A673 (cell line): Measurements from ENCODE around the gene C9orf43. TPM values are rescaled to one million over a fixed set of nuclear protein-coding genes. Genes with fewer than 3 reads are reported as not detected.

Source experiments
- BruUV-seq: library from RNA; stranded (reverse); fragments of 400-500 nt; replicated peaks from 2 replicates; lab custom pipeline; 2021; lab: Mats Ljungman, UMichigan
- CTCF ChIA-PET: fragments of 300-600 bp; sonication (Branson Sonifier 250); formaldehyde crosslinking; loops from one replicate; lab custom pipeline; 2022; ENCODE audit warnings: antibody characterized with exemption; lab: Charles Lee
- POLR2A ChIA-PET: fragments of 300-600 bp; sonication (Branson Sonifier 250); formaldehyde crosslinking; loops from one replicate; lab custom pipeline; 2022; ENCODE audit warnings: antibody characterized with exemption; ENCODE audit not compliant: low non-redundant PET; lab: Charles Lee
- DNase-seq: peaks from one replicate; pipeline ENCODE4 v3.0.0-alpha.2; 2015; ENCODE audit warnings: low spot score
- H3K27ac ChIP-seq: fragments of 200-600 bp; sonication (generic); 2 replicates; pipeline ENCODE4 v1.5.1; 2016; ENCODE audit warnings: mixed run types, low read depth, mild to moderate bottlenecking, mixed read lengths, antibody characterized with exemption, low read length; ENCODE audit not compliant: poor library complexity, severe bottlenecking
- H3K27me3 ChIP-seq: fragments of 200-600 bp; sonication (generic); replicated peaks from 2 replicates; pipeline ENCODE4 v1.6.1; 2017; ENCODE audit warnings: mixed run types, low read depth, mild to moderate bottlenecking, mixed read lengths, antibody characterized with exemption, low read length; ENCODE audit not compliant: insufficient read depth, poor library complexity
- H3K36me3 ChIP-seq: fragments of 200-600 bp; sonication (generic); 2 replicates; pipeline ENCODE4 v1.6.1; 2016; ENCODE audit warnings: mixed run types, mild to moderate bottlenecking, mixed read lengths, antibody characterized with exemption, low read length; ENCODE audit not compliant: insufficient read depth, poor library complexity, severe bottlenecking
- H3K4me1 ChIP-seq: fragments of 200-600 bp; sonication (generic); 2 replicates; pipeline ENCODE4 v1.6.1; 2017; ENCODE audit warnings: mixed run types, mild to moderate bottlenecking, mixed read lengths, antibody characterized with exemption, low read length; ENCODE audit not compliant: insufficient read depth, poor library complexity, severe bottlenecking
- H3K4me3 ChIP-seq: fragments of 200-600 bp; sonication (generic); 2 replicates; pipeline ENCODE4 v1.5.1; 2016; ENCODE audit warnings: low read depth, mixed run types, mild to moderate bottlenecking, mixed read lengths, low read length; ENCODE audit not compliant: poor library complexity, severe bottlenecking
- H3K9me3 ChIP-seq: fragments of 200-600 bp; sonication (generic); 2 replicates; pipeline ENCODE4 v1.6.1; 2016; ENCODE audit warnings: mixed run types, low read depth, mild to moderate bottlenecking, mixed read lengths, antibody characterized with exemption, low read length; ENCODE audit not compliant: poor library complexity, severe bottlenecking
- CTCF ChIP-seq: fragments of 300-800, 200-600 bp; sonication (generic); conservative IDR thresholded peaks from 2 replicates; pipeline ENCODE4 v1.5.1; 2017; ENCODE audit warnings: low read depth, mild to moderate bottlenecking, antibody characterized with exemption, low read length, moderate library complexity, mixed read lengths
- EZH2 ChIP-seq: fragments of 200-600 bp; sonication (generic); IDR thresholded peaks from 2 replicates; pipeline ENCODE4 v1.6.1; 2017; ENCODE audit warnings: borderline replicate concordance, low read depth, mild to moderate bottlenecking, mixed read lengths, antibody characterized with exemption, low read length; ENCODE audit not compliant: poor library complexity, severe bottlenecking
- intact Hi-C: fragments of 100-400 bp; cut with micrococcal nuclease; formaldehyde crosslinking; loops from one replicate; pipeline ENCODE4 v1.10.0; 2022; ENCODE audit not compliant: unreplicated experiment
- total RNA-seq: library from RNA; stranded (reverse); gene quantifications from 2 replicates; pipeline ENCODE4 v1.2.3, GENCODE V29; 2021

C9orf43 gene
- total RNA-seq, 1 experiment from 2014 or later = 1.5 TPM

GRCh38 chr9:113386571-113387393, 23.8 kb upstream of the C9orf43 start:
- CTCF ChIA-PET = no interaction called here
- Histone ChIP-seq H3K9me3 (no peaks in the 10 kb centered on the region), H3K4me3 (no peak overlapping the region), H3K27ac (no peak overlapping the region), H3K4me1 (no peaks in the 10 kb centered on the region), H3K36me3 (peaks cover 4% of the 10 kb centered on the region), H3K27me3 (no peaks in the 10 kb centered on the region)
- intact Hi-C loops = no loop called here
- POLR2A ChIA-PET = no interaction called here
- DNase-seq = no peak
- BruUV-seq = TSS peak; percentile 78
- TF ChIP-seq EZH2 = no peak
- TF ChIP-seq CTCF = no peak

DNA sequence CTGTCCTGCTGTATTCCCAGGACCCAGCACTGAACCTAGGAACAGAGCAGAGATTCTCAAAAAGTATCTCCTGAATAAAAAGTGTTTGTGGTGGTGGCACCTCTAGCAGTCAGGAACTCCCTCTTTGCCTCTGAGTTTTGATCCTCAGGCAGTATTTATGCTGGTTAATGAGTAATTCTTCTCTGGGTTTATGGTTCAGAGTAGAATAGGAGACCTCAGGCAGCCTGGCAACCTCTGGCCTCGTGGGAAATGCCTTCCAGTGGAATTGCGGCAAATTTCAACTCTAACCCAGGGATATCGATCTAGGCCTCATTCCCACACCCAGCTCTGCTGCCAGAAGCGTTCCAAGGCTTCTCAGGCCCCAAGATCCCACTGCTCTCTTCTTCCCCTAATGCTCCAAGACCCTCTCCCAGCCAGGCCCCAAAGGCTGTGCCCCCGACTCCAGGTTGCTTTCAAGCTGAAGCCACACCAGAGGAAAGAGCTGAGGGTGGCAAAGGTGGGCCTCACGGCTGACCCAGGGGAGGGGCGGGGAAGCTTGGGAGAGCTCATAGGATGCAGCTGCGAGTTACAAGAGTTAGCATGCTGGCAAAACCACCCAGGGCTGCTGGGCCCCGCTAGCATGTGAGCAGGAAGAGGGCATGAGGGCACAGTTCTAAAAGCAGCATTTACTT, 22.9 kb upstream of the C9orf43 start:
- DNase-seq = no peak
- intact Hi-C loops = no loop called here
- TF ChIP-seq EZH2 (no peak), CTCF (no peak)

GRCh38 chr9:113388833-113389232, 21.7 kb upstream of the C9orf43 start:
- no peak overlapping the region for H3K4me3 ChIP-seq
- TF ChIP-seq CTCF = no peak
- TF ChIP-seq EZH2 = no peak
- intact Hi-C loops = no loop called here
- CTCF ChIA-PET = no interaction called here
- peaks cover 4% of the 10 kb centered on the region for H3K36me3 ChIP-seq
- no peaks in the 10 kb centered on the region for H3K4me1 ChIP-seq
- H3K27ac ChIP-seq = no peak overlapping the region
- no peaks in the 10 kb centered on the region for H3K9me3 ChIP-seq
- no peak for DNase-seq
- no TSS peak for BruUV-seq
- H3K27me3 ChIP-seq = no peaks in the 10 kb centered on the region
- POLR2A ChIA-PET = no interaction called here

More for the DNA sequence above, 22.9 kb upstream of the C9orf43 start:
- no TSS peak for BruUV-seq
- POLR2A ChIA-PET = no interaction called here
- H3K9me3 ChIP-seq = no peaks in the 10 kb centered on the region
- no peaks in the 10 kb centered on the region for H3K27me3 ChIP-seq
- no peak overlapping the region for H3K27ac ChIP-seq
- CTCF ChIA-PET = no interaction called here
- H3K4me1 ChIP-seq = no peaks in the 10 kb centered on the region
- no peak overlapping the region for H3K4me3 ChIP-seq
- H3K36me3 ChIP-seq = peaks cover 4% of the 10 kb centered on the region
